H54 (cell line): ENCODE measurements around the gene PVALEF.
"Not testable (repeated sequence)": the region's sequence is repeated elsewhere in the genome, so short reads cannot be mapped to it uniquely, and the experiment has no call there.

ENCODE experiments used
- DNase-seq: peaks from one replicate; pipeline ENCODE4 v3.0.0; 2011; ENCODE audit warnings: low spot score, mixed read lengths; ENCODE audit not compliant: insufficient read length
- FAIRE-seq: peaks from 3 replicates; lab custom pipeline; 2011; peaks lifted over from hg19 to GRCh38; lab: Jason Lieb, UNC
- POLR2A ChIP-seq: IDR thresholded peaks from 2 replicates; pipeline ENCODE4 v1.6.1; 2011; ENCODE audit warnings: low read depth, mild to moderate bottlenecking, low read length

PVALEF gene

DNA sequence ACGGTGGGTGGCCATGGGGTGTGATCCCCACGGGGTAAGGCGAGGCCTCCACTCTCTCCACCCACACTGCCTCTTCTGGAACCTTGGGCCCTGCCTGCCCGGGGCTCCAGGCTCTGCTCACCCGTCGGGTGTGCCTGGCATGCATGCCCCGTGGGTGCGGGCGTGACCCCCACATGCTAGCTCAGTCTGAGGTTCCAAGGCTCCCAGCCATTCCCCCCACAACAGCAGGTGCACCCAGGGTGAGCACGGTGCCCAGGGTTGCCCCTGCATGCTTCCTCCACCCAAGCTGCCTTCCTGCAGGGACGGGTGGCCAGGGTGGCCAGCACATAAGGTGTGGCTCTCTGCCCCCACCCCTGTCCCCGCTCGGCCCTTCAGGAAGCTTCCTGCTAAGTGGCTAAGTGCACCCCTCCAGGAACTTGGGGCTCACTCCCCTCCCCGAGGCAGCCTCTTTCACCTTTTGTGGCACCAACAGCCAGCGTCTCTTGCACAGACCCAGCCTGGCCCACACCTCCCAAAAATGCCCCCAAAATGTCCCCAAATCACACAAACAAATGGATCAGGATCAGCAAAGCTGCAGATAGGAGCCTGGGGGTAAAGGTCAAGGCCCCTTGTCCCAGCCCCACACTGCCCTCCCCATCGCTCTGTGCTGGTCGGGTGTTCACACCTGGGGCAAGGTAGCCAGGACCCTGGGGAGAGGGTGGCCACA is 21.4 kb upstream of the PVALEF start:
- no peak for TF ChIP-seq POLR2A
- DNase-seq, result no peak
- no peak for FAIRE-seq

DNA sequence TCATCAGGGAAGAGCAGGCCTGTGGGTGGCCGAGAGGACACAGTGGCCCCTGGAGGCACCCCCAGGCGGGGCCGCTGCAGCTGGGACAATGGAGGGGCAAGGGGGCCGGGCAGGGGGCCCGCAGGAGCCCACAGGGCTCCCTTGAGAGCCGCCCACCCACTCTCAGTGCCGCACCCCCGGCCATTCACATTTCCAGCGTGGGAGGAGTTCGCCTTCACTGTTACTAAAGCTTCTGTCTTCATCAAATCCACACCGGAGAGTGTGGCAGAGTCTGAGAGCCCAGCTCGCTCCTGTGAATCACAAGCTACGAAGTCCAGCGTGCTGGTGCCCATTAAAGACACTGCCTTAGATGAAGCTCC is 20.9 kb upstream of the PVALEF start:
- TF ChIP-seq POLR2A, result no peak
- DNase-seq (no peak), FAIRE-seq (no peak)

DNA sequence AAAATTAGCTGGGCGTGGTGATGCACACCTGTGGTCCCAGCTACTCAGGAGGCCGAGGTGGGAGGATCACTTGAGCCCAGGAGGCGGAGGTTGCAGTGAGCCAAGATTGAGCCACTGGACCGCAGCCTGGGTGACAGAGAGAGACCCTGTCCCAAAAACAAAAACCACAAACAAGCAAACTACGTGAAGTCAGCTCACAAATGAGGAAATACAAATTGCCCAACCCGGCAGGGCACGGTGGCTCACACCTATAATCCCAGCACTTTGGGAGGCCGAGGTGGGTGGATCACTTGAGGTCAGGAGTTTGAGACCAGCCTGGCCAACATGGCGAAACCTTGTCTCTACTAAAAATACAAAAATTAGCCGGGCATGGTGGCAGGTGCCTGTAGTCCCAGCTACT is 19.1 kb upstream of the PVALEF start:
- not testable (repeated sequence) for DNase-seq, FAIRE-seq

DNA sequence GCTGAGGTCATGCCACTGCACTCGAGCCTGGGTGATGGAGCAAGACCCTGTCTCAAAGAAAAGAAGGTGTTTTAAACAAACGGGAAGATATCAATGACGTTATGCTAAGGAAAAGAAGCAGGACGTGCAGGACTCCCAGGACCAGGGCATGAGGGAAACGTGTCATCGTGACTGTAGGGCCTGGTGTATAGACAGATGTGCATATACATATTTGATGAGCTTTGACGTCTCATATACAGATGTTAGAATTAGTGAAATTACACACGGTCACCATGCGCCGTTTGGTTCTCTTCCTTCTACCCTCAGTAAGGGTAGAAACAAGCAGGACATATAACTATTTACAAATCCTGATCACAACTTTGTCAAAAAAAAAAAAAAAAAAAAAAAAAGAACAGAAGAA is 17.6 kb upstream of the PVALEF start:
- DNase-seq (no peak), FAIRE-seq (no peak)
- TF ChIP-seq POLR2A, result no peak

DNA sequence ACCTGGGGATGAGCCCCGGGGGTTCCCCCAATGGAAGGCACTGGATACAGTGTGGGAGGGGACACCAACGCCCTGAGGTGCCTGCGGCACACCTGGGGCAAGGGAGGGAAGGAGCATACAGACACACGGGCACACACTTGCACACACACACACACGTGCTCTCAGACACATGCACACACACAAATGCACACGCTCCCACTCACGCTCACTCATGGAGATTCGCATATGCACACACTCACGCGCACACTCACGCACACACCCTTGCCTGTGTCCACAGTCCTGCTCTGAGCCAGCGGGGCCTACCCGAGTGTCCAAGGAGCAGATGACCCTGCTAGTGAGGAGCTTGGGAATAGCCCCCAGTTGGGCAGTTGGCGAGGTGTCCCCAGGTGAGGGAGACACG is 16.7 kb upstream of the PVALEF start:
- FAIRE-seq (no peak), DNase-seq (no peak)
- TF ChIP-seq POLR2A, result no peak

DNA sequence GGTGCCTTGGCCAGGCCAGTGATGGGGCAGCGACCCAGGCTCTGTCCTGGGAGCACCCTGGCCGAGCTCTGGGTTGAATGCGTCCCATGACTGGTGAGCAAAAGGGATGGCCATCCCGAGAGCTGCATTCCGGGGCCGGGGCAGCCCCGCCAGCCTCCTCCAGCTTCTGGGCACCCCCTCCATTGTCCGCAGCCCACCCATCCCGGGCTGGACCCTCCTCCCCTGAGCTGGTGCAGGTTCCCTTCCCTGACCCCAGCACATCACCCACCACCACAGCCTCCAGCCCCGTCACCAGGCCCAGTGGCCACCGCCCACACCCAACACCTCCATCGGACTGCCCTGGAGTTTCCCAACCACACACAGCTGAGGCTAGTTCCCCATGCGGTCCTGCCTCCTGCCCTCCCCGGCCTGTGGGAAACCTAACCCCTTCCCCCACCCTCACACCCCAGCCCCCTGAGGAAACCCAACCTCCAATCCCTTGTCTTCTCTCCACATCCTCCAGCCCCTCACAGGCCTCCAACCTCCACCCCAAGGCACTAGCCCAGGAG is 16.2 kb upstream of the PVALEF start:
- no peak for DNase-seq
- FAIRE-seq, result no peak
- TF ChIP-seq POLR2A, result no peak

DNA sequence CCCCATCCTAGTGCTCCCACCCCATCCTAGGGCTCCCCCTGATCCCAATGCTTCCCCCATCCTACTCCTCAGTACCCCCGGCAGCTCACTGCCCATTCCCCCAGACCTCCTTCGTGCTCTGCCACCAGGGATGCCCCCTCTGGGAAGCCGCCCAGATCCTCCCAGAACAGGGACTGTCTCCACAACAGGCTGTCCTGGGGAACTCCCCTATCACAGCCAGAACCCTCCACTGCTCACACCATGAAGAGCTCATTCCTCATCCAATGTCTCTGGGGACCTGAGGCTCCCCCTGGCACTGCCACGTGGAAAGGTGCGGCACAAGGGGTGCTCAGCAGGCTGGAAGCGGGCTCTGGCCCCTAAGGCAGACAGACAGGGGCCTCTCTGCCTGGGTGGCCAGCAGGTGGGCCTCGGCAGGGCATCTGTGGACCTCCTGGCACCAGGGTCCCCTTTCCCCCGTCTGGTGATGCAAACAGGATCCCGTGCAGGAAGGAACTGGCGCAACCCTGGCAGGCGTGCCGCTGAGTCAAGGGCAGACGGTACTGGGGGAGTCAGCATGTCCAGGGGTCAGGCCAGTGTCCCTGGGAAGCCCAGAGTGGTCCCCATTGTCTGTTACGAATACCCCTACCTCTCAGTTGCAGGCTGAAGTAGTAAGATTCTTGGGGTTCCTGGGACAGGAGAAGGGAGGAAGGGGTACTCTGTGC is 14.8 kb upstream of the PVALEF start:
- no peak for DNase-seq
- no peak for FAIRE-seq

DNA sequence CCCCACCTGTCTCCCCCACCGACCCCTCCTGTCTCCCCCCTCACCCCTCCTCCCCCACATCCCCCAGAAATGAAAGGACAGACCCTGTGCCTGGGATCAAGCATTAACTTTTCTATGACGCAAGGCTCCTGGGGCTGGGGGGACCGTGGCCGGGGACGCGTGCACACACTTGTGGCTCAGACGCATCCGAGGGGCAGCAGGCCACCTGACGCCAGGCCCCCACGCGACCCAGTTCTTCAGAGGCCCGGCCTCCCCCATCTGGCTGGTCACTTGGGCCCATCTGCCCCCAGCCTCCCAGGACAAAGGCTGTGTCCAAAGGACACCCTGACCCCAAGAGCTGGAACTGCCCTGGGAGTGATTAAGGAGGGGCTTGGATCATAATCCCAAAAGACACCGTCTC is 14.0 kb upstream of the PVALEF start:
- DNase-seq (no peak), FAIRE-seq (no peak)
- TF ChIP-seq POLR2A, result no peak

More for the DNA sequence above, 14.8 kb upstream of the PVALEF start:
- TF ChIP-seq POLR2A, result no peak

DNA sequence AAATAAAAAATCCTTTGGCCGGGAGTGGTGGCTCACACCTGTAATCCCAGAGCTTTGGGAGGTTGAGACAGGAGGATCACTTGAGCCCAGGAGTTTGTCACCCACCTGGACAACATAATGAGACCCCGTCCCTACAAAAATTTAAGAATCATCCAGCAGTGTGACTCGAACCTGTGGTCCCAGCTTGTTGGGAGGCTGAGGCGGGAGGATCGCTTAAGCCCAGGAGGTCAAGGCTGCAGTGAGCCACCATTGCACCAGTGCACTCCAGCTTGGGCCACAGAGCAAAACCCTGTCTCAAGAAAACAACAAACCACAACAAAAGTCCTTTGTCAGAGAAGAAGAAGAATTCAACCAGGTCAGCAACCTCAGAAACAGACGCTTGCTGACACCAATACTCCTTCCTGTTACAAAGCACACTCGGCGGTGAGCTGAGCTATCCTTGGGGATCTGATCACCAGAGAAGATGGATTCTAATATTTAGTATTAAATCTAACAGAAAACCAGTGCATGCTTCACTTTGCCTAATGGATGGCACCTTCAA is 12.9 kb upstream of the PVALEF start:
- no peak for FAIRE-seq
- no peak for DNase-seq
- no peak for TF ChIP-seq POLR2A

DNA sequence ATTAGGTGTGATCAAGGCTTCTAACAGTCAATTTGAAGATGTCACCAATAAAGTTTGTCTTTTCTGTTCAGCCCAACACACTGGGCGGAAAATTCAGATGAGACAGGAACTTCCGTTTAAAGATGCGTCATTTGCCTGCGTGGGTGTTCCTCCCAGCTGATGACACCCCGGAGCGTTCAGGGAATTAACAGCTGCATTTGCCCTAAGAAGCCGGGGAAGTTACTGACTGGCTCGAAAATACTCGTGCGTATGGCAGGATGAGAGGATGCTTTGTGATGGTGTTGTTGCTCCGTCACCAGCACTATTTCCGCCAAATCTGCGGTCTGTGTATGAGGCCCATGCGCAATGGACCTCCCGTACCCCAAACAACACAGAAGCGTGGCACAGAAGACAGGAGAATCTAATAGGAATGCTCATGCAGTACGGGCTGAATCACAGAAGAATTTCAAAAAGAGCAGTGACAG is 11.9 kb upstream of the PVALEF start:
- peak; percentile 68 for DNase-seq
- no peak for FAIRE-seq
- TF ChIP-seq POLR2A, result no peak

DNA sequence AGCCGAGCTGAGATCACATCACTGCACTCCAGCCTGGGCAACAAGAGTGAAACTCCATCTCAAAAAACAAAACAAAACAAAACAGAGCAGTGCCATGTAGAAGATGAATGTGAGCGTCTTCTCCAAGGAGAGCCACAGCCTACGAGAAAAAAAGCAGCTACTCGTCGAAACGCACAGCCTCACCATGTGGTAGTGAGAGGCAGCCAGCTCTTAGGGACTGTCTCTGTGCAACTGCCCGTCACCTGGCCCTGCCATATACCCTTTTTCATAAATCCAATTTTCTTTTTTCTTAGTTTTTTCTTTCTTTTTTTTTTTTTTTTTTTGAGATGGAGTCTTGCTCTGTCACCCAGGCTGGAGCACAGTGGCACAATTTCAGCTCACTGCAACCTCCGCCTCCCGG is 11.3 kb upstream of the PVALEF start:
- not testable (repeated sequence) for FAIRE-seq, DNase-seq

DNA sequence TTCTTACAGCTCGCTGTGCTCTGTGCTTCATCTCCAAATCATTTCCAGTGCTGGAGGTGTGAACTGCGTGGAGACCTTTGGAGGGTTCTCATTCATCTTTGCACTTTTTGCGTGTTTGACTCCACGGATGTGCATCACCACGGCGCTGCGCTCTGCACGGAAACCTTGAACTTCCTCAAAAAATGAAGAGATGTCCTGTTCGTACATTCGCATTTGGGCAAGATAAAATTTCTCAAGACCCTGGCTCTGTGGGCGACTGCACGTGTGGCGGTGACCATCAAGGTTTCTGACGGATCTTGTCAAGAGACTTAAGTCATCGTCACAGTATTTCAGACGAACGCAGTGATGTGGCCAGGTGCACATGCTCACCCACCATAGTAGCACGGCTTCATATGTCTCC is 10.3 kb upstream of the PVALEF start:
- FAIRE-seq (no peak), DNase-seq (no peak)
- no peak for TF ChIP-seq POLR2A

DNA sequence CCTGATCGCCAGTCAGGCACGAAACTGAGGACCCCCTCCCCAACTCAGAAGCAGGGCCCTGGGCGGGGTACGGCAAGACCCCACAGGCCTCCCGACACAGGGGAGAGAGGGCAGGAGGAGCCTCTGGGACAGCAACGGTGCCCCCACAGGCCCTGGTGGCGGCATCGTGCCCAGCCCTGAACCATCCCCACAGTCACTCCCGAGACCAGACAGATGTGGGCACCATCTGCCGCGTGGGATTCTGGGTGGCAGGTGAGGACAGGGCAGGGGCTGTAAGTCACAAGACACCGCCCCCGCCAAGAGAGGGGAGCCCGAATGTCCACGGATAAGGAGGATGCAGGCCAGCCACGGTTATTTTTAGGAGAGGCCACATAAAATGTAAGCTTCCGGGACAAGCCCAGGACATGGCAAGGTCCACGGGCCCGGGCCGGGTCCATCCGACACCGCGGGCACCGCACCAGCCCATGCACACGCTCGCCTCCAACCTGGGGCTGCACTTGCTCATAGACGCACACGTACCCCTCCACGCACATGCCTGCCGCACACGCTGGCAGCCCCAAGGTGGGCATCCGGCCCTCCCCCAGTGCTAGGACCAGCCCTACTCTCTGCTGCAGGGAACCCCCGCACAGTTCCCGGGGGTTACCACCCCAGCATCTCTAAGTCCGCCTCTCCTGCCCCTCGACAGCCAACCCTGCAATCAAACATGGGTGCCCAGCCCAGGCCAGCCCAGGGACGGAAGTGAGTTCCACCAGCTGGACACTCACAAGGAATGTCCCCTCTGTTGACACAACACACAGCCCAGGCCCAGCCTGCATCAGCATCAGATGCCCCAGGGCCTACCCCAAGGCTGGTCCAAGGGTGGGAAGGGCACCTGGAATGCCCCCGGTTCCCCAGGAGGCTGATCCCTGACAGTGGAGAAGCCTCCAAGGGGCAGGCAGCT is 8.2 kb upstream of the PVALEF start:
- TF ChIP-seq POLR2A, result no peak
- DNase-seq, result no peak
- FAIRE-seq, result no peak
